Stimulated activated CD4-positive, alpha-beta T cell treated with anti-CD3 and anti-CD28 coated beads, Interleukin-1b, Interleukin-23, amount 100 ng/mL, for 48 hours (primary cell): ENCODE data around the gene GRB7.
"Not testable (repeated sequence)": the region's sequence is repeated elsewhere in the genome, so short reads cannot be mapped to it uniquely, and the experiment has no call there.

ENCODE experiments used
- DNase-seq: peaks from one replicate; pipeline ENCODE4 v3.0.0-alpha.2; 2020

Gene GRB7

DNA sequence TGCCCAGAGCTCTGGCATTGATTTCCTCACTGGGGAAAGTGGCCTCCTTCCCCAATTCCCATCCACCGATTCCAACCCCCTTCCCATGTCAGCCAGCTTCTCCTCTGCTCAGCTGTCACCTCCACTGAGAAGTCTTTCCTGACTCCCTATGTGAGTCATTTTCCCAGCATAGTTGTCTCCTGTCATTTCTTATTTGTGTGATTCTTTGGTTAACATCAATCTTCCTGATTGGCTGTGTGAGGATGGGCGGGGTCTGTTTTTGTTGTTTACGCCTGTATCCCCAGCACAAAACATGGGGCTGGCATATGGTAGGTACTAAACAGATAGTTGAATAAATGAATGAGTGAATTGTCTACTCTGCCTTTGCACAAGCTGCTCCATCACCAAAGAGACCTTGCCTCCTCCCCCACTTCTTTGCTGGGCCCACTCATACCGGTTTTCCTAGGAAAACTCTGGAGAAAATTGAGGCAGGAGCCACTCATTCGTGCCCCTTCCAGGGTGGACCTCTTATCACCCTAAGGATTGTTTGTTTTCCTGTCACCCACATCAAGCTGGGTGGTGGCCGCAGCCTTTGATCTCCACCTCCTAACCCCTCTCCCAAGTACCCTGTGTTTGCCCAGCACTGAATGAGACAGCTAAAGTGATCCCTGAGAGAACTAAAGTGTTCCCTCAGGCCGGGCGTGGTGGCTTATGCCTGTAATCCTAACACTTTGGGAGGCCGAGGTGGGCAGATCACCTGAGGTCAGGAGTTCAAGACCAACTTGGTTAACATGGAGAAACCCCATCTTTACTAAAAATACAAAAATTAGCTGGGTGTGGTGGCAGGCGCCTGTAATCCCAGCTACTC is 1.2 kb upstream of the GRB7 start:
- DNase-seq, result no peak

DNA sequence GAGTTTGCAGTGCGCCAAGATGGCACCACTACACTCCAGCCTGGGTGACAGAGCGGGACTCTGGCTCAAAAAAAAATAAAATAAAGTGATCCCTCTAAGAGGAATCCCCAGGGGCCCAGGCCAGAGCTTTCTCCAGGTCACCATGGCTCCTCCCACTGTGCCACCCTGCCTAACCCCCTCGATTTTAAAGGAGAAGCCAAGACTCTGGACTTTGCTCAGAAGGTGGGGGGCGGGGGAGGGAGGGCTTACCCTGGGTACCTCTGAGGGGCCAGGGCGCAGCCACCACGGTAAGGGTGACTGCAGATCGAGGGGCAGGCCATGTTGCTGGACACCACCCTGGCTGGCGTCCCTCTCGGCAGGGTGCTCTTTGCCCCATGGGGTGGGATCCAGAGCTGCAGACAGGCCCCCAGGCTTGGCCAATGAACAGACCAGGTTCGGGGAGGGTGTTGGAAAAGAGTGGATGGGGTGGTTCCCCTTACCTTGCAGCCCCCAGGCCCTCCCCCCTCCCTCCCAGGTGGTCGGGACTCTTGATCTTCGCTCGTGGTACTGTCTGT is 455 bp upstream of the GRB7 start:
- DNase-seq, result no peak

DNA sequence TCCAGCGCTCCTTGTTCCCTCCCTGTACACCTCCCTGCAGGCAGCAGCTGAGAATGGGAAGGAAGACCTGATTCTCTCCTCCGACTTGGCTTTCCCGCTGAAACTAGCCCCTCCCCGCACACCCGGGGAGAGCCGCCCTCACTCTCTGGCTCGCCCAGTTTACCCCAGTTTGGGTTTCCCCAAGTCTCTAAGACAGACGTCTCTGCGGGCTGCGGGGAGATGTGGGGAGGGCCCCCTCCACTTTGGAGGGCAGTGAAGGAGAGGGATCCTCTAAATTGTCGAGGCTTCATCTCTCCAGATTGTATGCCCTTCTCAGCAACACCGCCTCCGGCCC is 797 bp downstream of the GRB7 start:
- DNase-seq, result peak; percentile 54

DNA sequence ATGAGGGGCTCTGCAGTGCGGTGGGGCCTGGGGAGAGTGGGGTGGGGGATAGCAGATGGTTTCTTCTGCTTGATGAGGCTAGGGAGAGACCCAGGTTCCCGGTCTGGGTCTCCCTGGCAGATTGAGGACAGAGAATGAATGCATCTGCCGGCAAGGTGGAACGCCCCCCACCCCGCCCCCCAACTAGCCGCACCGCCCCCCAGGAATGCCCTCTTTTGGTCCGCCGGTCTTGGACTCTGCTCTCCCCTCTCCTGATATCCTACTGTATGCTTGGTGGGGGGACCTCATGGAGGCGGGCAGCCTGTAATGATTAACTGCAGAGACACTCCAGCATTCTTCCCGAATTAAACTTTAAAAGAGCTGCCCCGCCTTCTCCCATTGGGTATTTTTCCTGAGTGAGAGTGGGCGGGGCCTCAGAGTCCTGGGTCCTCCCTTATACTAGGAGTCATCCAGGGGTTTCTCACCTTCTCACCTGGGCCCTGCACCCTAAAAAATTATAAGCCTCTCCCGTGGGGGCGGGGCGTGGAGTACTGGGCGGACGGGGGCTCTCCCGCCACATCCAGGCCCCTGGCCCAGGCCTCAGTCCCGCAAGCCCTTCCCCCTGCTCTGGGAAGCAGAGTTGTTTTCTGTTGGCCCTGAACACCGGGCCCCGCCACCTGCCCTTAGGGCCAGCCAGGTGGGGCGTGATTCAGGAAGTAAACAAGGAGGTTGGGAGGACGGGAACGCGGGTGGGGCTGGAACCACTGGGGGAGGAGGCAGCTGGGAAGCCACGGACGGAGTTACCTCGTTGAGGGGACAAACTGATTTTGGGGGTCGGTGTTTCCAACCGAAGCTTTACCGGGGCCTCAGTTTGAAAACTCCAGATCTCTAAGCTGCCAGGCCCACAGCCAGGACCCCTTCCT is 1.5 kb downstream of the GRB7 start:
- no peak for DNase-seq

DNA sequence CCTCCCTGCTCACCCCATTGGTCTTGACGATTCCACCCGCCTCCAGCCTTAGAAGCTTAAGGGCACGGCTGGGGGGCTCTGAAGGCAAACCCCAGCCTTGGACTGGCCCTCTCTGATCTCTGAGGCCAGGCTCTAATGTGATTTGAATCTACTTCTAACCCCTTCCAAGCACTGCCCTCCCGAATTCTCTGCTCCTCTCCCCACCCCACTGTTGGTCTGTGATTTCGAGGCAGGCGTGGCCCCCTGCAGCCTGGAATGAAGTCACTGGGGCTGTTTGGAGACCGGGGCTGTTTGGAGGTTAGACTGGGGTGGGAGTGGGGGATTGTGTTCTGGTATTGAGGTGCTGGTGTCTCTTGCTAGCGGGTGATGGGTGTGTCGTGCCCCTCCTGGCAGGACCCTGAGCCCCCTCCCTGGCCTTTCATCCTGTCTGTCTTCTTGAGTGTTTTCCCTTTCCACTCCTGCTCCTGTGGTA is 2.2 kb downstream of the GRB7 start:
- DNase-seq, result no peak

DNA sequence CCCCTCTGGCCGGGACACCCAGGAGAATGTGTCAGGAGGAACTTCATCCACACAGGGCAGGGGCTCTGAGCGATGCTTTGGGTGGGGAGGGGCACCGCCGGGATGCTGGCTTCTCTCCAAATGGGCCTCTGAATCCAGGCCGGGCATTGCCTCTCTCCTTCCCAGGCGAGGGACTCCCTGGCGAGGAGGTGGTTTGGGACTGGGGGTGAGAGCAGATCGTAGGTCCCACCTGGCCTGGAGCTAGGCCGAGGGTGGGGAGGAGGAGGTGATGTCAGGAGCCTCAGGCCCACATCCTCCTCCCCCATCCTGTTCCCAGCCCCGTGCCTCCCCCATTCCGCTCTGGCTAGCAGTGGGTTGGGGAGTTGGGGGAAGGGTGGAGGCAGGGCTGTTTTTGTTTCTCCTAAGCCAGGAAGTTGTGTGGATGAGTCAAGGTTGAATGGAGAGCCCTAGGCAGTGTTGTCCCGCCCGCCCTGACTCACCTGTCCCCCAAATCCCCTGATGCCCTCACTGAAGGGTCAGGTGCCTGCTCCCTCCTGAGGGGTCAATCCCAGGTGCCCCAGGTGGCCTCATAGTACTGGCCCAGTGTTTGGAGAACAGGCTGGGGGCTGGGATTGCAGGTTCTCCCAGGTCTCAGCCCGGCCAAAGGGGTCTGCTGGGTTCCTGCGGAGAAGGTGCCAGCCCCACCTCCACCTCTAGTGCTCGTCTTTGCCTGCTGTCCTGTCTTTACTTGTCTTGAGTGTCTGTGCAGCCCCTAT is 2.8 kb downstream of the GRB7 start:
- DNase-seq, result no peak

DNA sequence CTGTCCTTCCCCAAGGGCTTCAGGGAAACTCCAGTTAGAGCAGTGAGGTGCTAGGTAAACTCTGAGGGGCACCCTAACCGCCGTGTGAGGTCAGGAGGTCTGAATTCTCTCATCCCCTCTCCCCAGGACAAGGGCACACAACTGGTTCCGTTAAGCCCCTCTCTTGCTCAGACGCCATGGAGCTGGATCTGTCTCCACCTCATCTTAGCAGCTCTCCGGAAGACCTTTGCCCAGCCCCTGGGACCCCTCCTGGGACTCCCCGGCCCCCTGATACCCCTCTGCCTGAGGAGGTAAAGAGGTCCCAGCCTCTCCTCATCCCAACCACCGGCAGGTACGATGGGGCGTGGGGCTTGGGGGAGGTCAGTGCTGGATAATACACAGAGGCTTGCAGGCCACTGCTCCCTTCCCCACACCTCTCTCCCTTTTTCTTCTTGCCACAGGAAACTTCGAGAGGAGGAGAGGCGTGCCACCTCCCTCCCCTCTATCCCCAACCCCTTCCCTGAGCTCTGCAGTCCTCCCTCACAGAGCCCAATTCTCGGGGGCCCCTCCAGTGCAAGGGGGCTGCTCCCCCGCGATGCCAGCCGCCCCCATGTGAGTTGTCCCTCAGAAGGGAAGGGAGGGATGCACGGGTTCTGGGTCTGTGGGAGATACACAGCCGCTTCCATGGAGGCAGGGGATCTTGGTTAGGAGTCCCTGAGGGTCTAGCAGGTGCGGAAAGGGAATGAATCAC is 4.6 kb downstream of the GRB7 start:
- no peak for DNase-seq

DNA sequence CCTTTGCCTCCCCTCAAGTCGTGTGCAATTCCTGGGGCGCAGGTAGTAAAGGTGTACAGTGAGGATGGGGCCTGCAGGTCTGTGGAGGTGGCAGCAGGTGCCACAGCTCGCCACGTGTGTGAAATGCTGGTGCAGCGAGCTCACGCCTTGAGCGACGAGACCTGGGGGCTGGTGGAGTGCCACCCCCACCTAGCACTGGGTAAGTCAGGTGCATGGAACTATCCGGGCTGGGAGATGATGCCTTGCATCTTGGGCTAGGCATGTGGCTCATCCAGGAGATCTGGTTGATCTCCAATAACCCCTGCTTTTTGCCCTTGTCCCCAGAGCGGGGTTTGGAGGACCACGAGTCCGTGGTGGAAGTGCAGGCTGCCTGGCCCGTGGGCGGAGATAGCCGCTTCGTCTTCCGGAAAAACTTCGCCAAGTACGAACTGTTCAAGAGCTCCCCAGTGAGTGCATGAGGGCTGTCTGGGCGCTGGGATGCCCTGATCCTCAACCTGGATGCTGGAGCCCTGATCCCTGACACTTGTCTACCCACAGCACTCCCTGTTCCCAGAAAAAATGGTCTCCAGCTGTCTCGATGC is 5.2 kb downstream of the GRB7 start:
- DNase-seq, result no peak

DNA sequence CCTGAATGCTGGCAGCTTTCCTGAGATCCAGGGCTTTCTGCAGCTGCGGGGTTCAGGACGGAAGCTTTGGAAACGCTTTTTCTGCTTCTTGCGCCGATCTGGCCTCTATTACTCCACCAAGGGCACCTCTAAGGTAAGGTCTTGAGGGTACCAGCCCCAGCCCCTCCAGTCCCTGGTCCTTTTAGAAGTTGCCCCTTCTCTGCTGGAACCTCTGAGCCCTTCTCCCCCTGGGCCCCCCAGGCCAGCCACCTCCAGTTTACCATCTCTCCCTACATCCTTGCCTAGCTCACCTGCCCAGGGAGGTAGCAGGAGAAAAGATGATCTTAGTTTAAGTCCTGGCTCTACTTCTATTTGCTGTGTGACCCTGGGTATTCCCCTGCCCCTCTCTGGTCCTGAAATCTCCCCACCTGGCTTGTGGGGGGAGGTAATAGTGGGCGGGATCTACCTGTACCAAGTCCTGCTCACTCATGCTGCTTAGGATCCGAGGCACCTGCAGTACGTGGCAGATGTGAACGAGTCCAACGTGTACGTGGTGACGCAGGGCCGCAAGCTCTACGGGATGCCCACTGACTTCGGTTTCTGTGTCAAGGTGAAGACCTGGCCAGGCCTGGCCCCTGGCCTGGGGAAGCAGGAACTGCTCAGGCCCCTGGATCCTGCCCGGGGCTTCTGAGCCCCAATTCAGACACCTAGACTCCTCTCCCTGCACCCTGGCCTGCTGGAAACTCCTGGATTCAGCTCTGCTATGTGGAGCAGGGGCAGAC is 6.5 kb downstream of the GRB7 start:
- no peak for DNase-seq

DNA sequence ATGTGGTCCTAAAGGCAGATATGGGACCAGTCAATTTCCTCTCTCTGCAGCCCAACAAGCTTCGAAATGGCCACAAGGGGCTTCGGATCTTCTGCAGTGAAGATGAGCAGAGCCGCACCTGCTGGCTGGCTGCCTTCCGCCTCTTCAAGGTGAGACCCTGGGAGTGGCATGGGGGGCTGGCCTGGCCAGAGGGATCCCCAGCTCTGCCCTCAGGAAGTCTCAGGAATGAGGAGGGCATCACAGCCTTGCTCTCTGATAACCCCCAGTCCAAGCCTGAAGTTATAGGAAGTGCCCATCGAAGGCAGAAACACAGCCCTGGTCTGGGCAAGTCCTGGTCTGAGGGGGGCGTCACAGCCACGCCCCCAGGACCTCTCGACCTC is 7.1 kb downstream of the GRB7 start:
- no peak for DNase-seq

DNA sequence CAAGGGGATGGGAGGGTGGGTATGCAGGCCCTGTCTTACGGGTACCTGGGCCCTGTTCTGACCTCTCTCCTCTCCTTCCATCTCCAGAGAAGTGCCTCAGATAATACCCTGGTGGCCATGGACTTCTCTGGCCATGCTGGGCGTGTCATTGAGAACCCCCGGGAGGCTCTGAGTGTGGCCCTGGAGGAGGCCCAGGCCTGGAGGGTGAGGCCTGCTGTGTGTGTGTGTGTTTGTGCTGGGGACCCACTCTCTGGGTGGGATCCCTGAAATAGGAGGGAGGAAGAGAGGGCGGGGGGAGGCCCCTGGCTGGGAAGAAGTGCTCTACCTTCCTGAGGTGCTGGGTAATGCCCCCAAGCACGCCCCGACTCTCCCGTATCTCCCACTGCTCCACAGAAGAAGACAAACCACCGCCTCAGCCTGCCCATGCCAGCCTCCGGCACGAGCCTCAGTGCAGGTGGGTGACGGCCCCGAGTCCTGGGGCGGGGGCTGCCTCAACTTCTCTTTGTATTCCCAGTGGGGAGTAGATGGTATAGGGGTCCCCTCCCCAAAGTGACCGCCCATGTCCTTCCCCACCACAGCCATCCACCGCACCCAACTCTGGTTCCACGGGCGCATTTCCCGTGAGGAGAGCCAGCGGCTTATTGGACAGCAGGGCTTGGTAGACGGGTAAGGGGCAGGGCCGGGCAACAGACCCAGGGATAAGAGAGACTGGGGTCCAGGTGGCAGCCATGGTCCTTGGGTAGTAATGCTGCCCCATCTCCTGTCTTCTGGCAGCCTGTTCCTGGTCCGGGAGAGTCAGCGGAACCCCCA is 7.8 kb downstream of the GRB7 start:
- no peak for DNase-seq

DNA sequence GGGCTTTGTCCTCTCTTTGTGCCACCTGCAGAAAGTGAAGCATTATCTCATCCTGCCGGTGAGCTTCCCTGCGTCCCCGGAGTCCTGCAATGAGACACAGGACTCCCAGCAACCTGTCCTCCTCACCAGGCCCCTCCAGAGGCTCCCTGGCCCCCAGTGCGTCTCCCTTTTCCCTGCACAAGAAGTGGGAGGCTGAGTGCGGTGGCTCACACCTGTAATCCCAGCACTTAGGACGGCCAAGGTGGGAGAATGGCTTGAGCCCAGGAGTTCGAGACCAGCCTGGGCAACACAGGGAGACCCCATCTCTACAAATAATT is 8.4 kb downstream of the GRB7 start:
- DNase-seq, result no peak

DNA sequence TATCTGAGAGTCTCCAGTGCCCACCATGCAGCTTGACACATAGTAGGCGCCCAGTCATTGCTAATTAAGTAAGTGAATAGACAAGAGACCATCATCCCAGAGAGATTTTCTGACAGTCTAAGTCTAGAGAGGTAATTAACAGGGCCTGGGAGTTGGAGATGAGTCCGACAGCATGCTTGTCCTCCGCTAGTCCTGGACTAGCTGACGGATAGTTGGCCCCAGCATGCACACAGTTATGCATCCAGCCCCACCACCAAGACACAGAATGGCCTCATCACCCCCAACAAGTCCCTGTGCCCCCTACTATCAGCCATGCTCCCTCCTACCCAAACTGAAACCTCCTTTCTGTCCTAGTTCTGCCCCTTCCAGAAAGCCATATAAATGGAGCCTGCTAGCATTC is 10.0 kb downstream of the GRB7 start:
- no peak for DNase-seq

DNA sequence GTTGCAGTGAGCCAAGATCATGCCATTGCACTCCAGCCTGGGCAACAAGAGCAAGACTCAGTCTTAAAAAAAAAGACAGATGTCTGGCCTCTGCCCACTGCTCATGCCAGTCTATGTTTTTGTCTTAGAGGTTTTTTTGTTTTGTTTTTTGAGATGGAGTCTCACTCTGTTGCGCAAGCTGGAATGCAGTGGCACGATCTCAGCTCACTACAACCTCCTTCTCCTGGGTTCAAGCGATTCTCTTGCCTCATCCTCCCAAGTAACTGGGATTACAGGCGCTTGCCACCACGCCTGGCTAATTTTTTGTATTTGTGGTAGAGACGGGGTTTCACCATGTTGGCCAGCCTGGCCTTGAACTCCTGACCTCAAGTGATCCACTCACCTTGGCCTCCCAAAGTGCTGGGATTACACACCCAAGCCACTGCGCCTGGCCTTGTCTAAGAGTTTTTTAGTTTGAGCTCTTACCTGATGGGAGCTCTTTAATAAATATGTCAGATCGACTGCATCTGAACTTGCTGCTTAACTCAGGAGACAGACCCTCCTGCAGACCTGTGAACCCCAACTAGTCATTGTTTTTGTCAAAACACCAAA is 10.8 kb downstream of the GRB7 start:
- DNase-seq, result not testable (repeated sequence)

DNA sequence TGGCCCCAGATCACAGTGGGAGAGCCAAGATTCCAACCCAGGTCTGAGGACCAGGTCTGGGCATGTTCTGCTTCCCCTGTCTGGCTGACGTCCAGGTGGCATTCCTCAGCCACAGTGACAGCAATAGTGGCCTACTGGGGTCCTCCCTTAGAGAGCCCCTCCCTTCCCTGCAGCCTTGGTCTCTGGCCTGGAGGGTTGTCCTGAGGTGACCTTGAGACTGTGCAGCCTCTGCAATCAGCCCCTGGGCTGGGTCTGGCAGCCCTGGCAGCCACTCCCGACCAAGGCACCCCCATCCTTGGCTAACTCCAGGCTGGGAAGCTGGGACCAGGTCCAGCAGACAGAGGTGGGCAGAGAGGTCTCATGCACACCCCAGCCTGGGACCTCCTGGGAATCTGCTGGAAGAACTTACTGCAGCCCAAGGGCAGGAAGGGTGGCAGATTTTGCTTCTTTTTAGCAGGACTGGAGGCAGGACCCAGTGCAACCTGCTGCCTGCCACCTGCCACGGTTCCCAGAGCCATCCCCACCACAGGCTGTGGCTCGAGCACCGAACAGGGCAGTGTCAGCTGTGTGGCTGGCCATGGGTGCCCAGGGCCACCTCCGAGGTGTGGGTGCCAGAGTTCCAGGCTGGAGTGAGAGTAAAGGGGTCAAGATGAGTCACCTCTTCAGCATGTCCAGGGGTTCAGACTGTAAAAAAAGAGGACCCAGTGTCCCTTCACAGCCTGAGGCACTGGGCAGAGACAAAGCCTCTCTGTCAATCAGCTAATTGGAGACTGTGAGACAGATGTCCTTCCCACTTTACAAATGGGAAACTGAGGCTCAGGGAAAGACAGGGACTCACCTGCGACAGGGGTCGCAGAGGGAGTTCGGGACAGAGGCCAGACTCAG is 12.6 kb downstream of the GRB7 start:
- no peak for DNase-seq

DNA sequence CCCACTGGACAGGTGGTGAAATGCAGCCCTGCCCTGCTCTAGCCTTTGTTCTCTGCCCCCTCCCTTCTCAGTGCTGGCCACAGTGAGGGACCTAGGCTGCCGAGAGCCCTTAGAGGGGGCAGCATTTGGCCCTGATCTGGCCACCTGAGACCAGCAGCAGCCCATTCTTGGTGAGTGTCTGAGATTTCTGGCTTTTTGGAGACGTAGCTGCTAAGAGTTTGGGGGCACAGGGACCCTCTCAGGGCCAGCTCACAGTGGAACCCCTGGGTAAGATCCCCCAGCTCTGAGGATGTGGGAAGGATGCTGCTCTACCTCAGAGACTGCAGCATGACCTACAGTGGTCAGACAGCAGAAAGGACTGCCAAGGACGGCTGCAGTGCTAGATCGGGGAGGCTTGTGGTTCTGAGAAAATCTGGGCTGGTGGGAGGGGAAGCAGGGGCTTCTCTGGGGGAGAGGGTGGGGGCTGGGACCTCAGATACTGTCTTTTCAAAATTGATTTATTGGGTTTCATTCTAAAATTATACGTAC is 13.3 kb downstream of the GRB7 start:
- no peak for DNase-seq

DNA sequence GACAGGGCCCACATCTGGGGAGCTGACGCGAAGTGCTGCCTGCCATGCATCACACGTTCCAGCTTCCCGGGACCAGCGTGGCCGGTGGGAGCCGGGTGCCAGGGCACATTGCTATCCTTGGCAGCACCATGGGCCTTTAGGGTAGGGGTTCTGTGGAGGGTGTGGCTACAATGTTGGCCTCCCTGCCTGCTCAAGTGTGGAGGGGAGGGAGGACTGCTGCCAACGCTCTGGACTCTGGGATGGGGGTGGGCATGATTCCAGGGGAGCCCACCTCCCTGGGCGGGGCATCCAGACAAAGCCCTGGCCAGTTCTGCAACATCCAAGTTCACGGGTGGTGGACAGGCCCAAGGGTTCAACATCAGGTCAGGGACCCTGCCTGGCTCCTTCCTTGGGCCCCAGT is 13.9 kb downstream of the GRB7 start:
- DNase-seq, result no peak

DNA sequence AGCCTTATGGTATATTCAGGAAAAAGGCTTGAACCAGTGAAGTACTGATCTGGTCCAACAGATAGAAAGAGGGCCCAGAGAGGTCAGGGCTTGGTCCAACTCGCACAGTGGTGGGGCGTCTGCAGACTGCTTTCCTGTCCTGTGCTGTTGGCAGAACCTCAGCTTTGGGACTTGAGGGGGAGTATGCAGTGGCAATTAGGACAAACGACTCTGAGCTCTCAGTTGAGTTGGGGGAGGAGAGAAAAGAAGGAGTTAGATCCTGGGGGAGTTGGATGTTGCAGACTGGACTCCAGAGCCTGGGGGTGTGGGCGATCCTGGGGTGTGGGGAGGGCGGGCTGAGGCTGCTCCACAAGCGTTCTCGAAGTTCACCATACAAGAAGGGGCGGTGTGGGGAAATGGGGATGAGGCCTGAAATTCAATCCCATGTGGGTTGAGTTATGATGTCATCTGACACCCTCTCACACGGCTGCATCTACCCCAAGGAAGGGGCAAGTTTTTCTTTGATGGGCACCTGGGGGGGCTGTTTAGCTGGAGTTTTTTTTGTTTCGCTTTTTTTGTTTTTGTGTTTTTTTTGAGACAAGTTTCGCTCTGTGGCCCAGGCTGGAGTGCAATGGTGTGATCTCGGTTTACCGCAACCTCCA is 14.6 kb downstream of the GRB7 start:
- DNase-seq, result no peak
